HG03025 (cell line): ENCODE data around the gene HDAC6.
"Not testable (repeated sequence)": the region's sequence is repeated elsewhere in the genome, so short reads cannot be mapped to it uniquely, and the experiment has no call there.

Experiments used
- ATAC-seq: cut with Tn5 transposase; IDR thresholded peaks from one replicate; pipeline ENCODE4 v1.9.1; 2021; ENCODE audit warnings: mild to moderate bottlenecking, moderate library complexity; ENCODE audit not compliant: unreplicated experiment, low FRiP score

HDAC6 gene

GRCh38 chrX:48789366-48790220 is 12.3 kb upstream of the HDAC6 start:
- no peak for ATAC-seq

DNA sequence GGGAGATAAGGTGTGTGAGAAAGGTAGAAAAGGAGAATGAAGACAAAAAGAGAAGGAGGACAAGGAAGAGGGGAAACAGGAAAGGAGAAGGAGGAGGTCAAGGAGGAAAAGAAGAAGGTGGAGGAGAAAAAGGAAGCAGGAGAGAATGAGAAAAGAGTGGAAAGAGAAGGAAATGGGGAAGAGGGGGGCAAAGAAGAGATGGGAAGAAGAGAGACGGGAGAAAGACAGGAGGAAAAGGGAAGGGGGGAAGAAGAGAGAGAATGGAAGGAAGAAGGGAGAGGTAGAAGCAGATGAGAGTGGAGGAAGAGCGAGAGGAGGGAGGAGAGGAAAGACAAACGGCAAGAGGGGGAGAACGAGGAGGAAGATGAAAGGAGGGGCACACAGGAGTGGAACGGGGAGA is 11.4 kb upstream of the HDAC6 start:
- ATAC-seq: no peak

GRCh38 chrX:48791063-48791820 is 10.6 kb upstream of the HDAC6 start:
- no peak for ATAC-seq

DNA sequence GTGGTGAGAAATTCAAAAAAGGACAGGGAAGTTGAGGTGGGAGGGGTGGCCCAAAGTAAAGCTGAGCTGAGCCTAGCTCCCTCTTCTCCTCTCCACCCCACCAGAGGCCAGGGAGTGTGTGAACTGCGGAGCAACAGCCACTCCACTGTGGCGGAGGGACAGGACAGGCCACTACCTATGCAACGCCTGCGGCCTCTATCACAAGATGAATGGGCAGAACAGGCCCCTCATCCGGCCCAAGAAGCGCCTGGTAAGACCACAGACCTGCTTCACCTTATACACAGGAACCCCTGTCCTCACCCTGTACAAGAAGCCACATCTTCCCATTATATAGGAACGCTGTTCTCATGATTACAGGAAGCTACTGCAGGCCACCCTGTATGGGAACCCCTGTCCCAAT is 9.6 kb upstream of the HDAC6 start:
- no peak for ATAC-seq

DNA sequence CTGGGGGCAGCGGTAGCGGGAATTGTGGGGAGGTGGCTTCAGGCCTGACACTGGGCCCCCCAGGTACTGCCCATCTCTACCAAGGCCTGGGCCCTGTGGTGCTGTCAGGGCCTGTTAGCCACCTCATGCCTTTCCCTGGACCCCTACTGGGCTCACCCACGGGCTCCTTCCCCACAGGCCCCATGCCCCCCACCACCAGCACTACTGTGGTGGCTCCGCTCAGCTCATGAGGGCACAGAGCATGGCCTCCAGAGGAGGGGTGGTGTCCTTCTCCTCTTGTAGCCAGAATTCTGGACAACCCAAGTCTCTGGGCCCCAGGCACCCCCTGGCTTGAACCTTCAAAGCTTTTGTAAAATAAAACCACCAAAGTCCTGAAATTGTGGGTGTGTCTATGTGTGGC is 7.9 kb upstream of the HDAC6 start:
- ATAC-seq: no peak

- ATAC-seq: no peak
Measured at GRCh38 chrX:48794340-48794910, 7.4 kb upstream of the HDAC6 start.

DNA sequence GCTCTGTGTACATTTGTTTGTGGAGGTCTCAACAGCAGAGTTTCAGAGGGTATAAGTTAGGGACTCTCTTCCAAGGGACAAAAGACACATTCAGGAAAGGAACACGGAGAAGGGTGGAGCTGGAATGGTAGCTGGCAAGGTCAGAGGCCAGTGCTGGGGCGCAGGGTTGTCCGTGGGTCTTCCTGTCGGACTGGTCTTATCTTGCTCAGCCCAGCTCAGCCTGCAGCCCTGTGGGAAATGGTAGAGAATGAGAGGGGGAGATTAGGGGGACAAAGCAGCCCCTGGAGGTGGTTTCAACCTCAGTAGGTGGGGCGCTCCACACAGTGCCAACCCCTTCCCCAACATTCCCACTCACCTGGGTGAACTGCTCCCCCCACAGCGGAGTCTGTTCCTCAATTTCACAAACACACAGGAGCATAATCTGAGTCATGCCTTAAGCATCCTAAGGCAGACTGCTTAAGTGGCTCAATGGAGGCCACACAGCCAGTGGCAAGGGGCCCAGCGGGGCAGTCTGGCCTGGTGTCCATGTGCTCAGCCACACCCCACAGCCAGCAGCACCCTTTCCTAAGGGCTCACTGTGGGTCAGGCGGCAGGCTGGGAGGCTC is 6.9 kb upstream of the HDAC6 start:
- no peak for ATAC-seq

DNA sequence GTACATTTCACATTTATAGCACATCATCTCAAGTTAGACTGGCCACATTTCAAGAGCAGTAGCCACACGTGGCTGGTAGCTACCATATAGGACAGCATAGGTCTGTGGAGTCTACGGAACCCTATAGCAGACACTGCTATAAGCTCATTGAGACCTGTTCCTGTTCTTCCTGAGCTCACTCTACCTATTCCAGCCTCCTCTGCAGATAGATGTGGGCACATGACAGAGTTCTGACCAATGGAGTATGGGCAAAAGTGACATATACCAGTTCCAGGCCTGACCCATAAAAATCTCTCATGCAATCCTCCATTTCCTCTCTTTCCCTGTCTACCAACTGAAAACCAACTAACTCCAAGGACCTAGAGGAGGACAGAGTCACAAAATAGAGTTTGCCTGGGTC is 3.5 kb upstream of the HDAC6 start:
- ATAC-seq: no peak

DNA sequence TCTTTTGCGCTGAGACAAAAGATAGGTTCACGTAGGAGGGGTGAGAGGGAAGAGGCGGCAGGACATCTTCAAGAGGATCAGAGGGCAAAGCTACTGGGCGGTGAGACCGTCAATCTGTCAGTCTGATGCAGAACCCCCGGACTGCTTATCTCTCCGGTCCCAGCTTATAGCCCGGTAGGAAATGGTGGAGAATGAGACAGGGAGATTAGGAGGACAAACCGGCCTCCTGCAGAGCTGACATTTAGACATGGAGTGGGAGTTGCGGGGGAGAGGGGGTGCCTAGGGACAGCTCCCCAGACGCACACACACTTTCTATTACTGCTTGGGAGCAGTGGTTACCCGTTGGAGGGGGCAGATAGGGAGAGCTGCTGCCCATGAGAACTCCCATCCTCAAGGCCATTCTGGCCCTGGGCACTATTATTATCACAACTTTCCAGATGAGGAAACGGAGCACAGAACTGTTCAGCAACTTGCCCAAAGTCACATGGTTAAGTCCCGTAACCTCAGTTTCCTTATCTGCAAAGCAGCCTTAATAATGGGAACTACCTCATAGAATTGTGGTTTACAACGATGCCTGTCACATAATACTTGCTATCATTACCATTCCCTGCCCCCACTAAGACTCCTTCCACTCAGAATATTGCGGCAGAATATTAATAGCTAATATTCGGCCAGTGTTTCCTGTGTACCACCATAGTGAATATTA is 1.1 kb upstream of the HDAC6 start:
- ATAC-seq: no peak

- ATAC-seq: peak; percentile 30
Measured at GRCh38 chrX:48802089-48802904, 430 bp downstream of the HDAC6 start.

DNA sequence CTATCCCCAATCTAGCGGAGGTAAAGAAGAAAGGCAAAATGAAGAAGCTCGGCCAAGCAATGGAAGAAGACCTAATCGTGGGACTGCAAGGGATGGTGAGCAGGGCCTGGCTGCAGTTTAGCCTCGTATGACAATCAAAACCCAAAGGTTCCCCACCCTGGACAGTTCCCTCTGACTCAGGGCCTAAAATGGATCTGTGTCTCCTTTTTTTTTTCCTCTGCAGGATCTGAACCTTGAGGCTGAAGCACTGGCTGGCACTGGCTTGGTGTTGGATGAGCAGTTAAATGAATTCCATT is 986 bp downstream of the HDAC6 start:
- ATAC-seq: no peak

- ATAC-seq: no peak
Measured at GRCh38 chrX:48806081-48806480, 4.2 kb downstream of the HDAC6 start.

DNA sequence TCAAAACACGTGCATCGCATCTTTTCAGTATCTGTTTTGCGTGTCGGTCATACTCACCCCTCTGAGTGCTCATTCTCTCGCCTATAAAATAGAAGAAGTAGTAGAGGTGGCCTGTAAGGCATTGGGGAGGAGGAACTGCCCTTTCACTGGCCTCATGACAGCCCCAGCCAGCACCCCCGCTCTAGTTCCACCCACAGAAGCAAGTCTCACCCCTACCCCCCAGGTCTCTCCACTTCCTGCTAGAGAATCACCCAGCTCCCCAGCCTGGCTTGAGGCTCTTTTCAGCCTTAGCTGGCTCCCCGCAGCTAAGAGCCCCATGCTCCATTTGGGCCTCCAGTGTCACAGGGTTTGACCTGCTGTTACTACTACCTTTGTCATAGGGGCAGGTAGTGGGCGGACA is 11.8 kb downstream of the HDAC6 start:
- no peak for ATAC-seq

DNA sequence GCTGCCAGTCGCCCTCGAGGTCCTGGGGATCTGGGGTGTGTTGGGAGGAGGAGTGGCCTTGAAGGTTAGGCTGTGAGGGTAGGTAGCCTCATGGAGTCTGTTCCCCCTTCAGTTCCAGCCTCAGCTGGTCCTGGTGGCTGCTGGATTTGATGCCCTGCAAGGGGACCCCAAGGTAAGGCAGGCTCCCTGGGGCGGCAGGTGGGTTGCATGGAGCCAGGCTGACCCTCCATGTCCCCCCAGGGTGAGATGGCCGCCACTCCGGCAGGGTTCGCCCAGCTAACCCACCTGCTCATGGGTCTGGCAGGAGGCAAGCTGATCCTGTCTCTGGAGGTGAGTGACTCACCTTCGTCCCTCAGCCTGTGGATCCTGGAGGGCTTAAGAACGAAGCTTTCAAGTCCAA is 12.9 kb downstream of the HDAC6 start:
- ATAC-seq: no peak

DNA sequence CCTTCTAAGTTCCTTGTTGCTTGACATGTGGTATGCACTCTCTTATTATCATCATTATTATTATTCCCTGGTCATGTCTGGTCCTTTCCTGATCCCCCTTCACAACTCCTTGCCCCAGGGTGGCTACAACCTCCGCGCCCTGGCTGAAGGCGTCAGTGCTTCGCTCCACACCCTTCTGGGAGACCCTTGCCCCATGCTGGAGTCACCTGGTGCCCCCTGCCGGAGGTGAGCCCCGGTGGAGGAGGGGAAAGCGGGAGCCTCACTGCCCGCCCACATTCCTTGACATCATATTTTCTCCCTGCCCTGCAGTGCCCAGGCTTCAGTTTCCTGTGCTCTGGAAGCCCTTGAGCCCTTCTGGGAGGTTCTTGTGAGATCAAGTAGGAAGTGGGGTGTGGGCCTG is 13.4 kb downstream of the HDAC6 start:
- no peak for ATAC-seq

DNA sequence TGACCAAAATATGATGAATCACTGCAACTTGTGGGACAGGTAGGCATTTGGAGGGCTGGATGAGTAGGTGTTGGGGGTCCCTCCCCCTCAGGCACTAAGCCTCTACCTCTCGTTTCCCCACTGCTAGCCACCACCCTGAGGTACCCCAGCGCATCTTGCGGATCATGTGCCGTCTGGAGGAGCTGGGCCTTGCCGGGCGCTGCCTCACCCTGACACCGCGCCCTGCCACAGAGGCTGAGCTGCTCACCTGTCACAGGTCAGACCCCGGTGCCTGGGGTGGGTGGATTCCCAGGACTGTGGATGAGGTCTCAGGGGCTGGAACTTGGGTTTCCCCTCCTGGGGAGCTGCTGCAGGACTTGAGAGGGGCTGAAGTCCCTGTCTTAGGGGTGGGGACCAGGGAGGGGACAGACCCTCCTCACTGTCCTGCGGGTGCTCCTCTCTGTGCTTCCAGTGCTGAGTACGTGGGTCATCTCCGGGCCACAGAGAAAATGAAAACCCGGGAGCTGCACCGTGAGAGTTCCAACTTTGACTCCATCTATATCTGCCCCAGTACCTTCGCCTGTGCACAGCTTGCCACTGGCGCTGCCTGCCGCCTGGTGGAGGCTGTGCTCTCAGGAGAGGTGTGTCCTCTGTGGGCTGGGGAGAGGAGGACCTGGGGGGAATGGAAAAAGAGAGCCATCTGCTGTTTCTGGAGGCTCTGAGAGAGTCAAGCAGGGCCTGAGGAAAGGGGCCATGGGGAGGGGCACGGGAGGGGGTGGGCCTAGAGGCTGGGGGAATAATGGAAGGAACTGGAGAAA is 14.3 kb downstream of the HDAC6 start:
- ATAC-seq: no peak

- no peak for ATAC-seq
Measured at GRCh38 chrX:48818098-48818497, 16.2 kb downstream of the HDAC6 start.

- no peak for ATAC-seq
Measured at GRCh38 chrX:48818866-48819265, 17.0 kb downstream of the HDAC6 start.

DNA sequence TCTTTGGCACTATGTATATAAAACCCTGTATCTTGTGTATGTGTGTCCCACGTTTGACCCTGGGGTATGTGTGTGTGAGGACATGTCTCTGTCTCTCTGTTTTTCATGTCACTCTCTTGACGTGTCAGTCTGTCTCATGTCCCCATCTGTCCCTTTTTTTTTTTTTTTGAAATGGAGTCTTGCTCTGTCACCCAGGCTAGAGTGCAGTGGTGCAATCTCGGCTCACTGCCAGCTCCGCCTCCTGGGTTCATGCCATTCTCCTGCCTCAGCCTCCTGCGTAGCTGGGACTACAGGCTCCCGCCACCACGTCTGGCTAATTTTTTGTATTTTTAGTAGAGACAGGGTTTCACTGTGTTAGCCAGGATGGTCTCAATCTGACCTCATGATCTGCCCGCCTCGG is 17.5 kb downstream of the HDAC6 start:
- not testable (repeated sequence) for ATAC-seq
